ENCODE measurements around the gene ARMC9. TPM values are rescaled to one million over a fixed set of nuclear protein-coding genes. Genes with fewer than 3 reads are reported as not detected.

ARMC9 gene
- total RNA-seq, 1 donor from 2014 or later = 35.2 TPM

DNA sequence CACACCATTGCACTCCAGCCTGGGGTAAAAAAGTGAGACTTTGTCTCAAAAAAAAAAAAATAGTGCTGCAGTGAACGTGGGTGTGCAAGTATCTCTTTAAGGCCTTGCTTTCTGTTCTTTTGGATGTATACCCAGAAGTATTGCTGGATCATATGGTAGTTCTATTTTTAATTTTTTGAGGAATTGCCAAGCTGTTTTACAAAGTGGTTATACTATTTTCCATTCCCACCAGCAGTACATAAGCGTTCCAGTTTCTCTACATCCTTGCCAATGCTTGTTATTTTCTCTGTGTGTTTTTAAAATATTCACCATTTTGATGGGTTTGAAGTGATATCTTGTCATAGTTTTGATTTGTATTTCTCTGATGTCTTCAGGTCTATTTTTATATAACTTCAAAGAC is 13.1 kb downstream of the ARMC9 start:
- Mint-ChIP-seq H3K27ac (no peak overlapping the region), H3K36me3 (peaks cover 12% of the 10 kb centered on the region), H3K4me3 (no peak overlapping the region), H3K27me3 (no peaks in the 10 kb centered on the region), H3K9me3 (no peaks in the 10 kb centered on the region), H3K4me1 (ENCODE audit: unreplicated experiment) (no peaks in the 10 kb centered on the region)
- TF ChIP-seq, protein P1, sequence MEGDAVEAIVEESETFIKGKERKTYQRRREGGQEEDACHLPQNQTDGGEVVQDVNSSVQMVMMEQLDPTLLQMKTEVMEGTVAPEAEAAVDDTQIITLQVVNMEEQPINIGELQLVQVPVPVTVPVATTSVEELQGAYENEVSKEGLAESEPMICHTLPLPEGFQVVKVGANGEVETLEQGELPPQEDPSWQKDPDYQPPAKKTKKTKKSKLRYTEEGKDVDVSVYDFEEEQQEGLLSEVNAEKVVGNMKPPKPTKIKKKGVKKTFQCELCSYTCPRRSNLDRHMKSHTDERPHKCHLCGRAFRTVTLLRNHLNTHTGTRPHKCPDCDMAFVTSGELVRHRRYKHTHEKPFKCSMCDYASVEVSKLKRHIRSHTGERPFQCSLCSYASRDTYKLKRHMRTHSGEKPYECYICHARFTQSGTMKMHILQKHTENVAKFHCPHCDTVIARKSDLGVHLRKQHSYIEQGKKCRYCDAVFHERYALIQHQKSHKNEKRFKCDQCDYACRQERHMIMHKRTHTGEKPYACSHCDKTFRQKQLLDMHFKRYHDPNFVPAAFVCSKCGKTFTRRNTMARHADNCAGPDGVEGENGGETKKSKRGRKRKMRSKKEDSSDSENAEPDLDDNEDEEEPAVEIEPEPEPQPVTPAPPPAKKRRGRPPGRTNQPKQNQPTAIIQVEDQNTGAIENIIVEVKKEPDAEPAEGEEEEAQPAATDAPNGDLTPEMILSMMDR (conservative IDR thresholded peaks at IDR 0.05) = no peak
- no peak for DNase-seq (ENCODE audit: extremely low spot score, unreplicated experiment)

DNA sequence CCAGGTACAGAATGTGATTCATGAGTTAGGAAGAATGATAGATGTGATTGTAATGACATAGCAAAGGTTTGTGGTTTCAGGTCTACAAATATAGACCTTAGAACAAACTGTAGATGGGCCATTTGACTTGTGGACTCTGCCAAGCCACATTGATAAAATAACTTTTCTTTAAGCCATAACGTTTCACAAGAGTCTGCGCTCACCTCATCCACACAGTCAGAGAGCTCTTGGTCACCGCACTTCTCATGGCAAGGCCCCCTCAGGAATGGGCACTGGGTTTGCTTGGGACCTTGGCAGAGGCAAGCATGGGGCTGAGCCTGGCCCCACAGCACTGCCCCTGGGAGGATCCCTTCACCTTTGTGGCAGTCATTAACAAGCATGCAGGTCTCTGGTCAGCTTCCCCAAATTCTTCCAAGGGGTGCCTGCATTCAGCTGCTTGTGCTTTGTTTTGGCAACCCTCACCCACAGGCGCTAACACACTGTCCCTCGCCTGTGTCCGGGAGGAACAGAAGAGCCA is 14.0 kb downstream of the ARMC9 start:
- Mint-ChIP-seq H3K4me3 (no peak overlapping the region), H3K36me3 (peaks cover 17% of the 10 kb centered on the region), H3K27ac (no peak overlapping the region), H3K9me3 (no peaks in the 10 kb centered on the region), H3K27me3 (no peaks in the 10 kb centered on the region), H3K4me1 (ENCODE audit: unreplicated experiment) (no peaks in the 10 kb centered on the region)
- TF ChIP-seq, protein P1 (conservative IDR thresholded peaks at IDR 0.05) = no peak
- no peak for DNase-seq (ENCODE audit: extremely low spot score, unreplicated experiment)

DNA sequence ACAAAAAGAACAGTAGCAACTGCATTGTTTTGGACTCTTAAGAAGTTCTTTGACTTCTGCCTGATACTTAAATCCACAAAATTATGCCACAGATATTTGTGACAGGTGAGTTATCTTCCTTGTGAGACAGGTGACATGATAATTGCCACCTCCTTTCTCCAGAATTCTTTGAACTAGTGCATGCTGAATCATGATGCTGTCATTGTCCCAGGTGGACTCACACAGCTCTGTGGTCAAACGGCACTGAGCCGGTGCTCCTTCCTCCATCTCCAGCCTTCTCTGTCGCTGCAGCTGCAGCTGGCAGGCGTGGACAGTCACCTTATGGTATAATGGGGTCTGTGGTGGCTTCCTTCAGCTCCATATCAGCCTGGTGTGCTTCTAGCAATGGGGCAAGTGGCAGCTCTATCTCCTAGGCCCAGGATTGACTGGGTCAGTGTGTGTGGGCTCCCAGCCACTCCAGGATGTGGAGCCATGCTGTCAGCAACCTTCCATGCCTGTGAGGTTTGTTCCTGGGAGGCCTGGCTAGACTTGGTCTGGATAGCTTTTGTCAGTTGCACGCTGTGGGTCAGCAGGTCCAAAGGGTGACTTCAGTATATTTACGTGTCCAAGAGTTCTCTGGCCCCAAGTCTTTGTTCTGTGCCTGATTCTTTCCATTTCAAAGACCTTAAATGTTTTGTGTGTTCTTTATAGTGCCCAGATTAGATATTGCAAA is 15.7 kb downstream of the ARMC9 start:
- Mint-ChIP-seq H3K36me3 (peaks cover 15% of the 10 kb centered on the region), H3K4me1 (ENCODE audit: unreplicated experiment) (no peaks in the 10 kb centered on the region), H3K27me3 (no peaks in the 10 kb centered on the region), H3K4me3 (no peak overlapping the region), H3K27ac (no peak overlapping the region), H3K9me3 (no peaks in the 10 kb centered on the region)
- no peak for DNase-seq (ENCODE audit: extremely low spot score, unreplicated experiment)
- TF ChIP-seq, protein P1 (conservative IDR thresholded peaks at IDR 0.05) = no peak

DNA sequence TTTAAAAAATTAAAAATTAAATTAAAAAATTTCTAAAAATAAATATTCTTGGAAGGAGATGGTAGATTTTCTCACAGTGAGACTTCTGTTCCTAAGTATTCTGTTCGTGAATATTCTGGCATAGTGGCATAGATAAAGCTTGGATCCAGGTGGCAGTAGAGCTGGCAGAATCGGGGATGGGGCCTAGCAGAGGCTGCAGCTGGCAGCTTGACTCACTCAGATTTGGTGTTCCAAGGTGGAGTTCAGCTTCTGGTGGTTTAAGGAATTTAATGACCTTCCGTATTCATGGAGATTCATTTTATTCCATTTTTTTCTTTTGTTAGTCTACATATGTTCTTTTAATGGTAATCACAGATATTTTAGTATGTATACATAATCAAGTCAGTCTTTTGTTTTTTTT is 19.9 kb downstream of the ARMC9 start:
- no peak overlapping the region for H3K27ac Mint-ChIP-seq
- no peak overlapping the region for H3K4me3 Mint-ChIP-seq
- no peak for DNase-seq (ENCODE audit: extremely low spot score, unreplicated experiment)
- H3K4me1 Mint-ChIP-seq (ENCODE audit: unreplicated experiment) = no peaks in the 10 kb centered on the region
- no peaks in the 10 kb centered on the region for H3K27me3 Mint-ChIP-seq
- TF ChIP-seq, protein P1 (conservative IDR thresholded peaks at IDR 0.05) = no peak
- H3K9me3 Mint-ChIP-seq = no peaks in the 10 kb centered on the region
- H3K36me3 Mint-ChIP-seq = peaks cover 31% of the 10 kb centered on the region

DNA sequence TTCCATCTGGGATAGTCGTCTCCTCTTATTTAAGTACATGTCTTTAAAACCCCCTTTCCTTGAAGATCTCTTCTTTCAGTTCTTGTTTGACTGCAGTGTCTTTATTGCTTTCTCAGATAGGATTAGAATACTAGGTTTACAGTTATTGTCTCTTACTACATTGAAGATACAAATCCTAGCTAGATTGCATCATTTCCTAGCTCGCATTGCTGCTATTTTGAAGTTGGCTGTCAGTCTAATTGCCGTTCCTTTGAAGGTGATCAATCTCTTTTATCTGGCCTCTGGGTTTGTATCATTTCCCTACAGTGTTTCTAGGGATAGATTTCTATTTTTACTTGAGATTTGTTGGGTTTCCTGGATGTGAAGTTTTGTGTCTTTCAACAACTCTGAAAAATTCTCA is 20.9 kb downstream of the ARMC9 start:
- peaks cover 4% of the 10 kb centered on the region for H3K4me1 Mint-ChIP-seq (ENCODE audit: unreplicated experiment)
- H3K27me3 Mint-ChIP-seq = no peaks in the 10 kb centered on the region
- no peak for DNase-seq (ENCODE audit: extremely low spot score, unreplicated experiment)
- no peak overlapping the region for H3K4me3 Mint-ChIP-seq
- H3K27ac Mint-ChIP-seq = no peak overlapping the region
- TF ChIP-seq, protein P1 (conservative IDR thresholded peaks at IDR 0.05) = no peak
- no peaks in the 10 kb centered on the region for H3K9me3 Mint-ChIP-seq
- peaks cover 30% of the 10 kb centered on the region for H3K36me3 Mint-ChIP-seq
